Astrocyte of the spinal cord (primary cell): ENCODE data around the gene CSRP2.

Source experiments
- DNase-seq: peaks from one replicate; pipeline ENCODE4 v3.0.0; 2011; ENCODE audit warnings: low read depth, low spot score
- H3K4me3 ChIP-seq: 2 replicates; pipeline ENCODE4 v1.5.1; 2011; ENCODE audit warnings: low read depth, mild to moderate bottlenecking, low read length, moderate library complexity
- in situ Hi-C: cut with HindIII; loops from 2 replicates; pipeline ENCODE4 v1.10.0; 2017; ENCODE audit warnings: low sequenced_read_pairs
- TF ChIP-seq, protein P1 (sequence below): IDR thresholded peaks from 2 replicates; pipeline ENCODE4 v1.5.1; 2012; ENCODE audit warnings: low read depth, mild to moderate bottlenecking, low read length, inconsistent platforms

The CSRP2 gene

GRCh38 chr12:76882367-76882766, 3.5 kb upstream of the CSRP2 start:
- DNase-seq, result no peak
- H3K4me3 ChIP-seq, result no peak overlapping the region
- TF ChIP-seq, protein P1, sequence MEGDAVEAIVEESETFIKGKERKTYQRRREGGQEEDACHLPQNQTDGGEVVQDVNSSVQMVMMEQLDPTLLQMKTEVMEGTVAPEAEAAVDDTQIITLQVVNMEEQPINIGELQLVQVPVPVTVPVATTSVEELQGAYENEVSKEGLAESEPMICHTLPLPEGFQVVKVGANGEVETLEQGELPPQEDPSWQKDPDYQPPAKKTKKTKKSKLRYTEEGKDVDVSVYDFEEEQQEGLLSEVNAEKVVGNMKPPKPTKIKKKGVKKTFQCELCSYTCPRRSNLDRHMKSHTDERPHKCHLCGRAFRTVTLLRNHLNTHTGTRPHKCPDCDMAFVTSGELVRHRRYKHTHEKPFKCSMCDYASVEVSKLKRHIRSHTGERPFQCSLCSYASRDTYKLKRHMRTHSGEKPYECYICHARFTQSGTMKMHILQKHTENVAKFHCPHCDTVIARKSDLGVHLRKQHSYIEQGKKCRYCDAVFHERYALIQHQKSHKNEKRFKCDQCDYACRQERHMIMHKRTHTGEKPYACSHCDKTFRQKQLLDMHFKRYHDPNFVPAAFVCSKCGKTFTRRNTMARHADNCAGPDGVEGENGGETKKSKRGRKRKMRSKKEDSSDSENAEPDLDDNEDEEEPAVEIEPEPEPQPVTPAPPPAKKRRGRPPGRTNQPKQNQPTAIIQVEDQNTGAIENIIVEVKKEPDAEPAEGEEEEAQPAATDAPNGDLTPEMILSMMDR, result no peak
- in situ Hi-C loops, result no loop called here

DNA sequence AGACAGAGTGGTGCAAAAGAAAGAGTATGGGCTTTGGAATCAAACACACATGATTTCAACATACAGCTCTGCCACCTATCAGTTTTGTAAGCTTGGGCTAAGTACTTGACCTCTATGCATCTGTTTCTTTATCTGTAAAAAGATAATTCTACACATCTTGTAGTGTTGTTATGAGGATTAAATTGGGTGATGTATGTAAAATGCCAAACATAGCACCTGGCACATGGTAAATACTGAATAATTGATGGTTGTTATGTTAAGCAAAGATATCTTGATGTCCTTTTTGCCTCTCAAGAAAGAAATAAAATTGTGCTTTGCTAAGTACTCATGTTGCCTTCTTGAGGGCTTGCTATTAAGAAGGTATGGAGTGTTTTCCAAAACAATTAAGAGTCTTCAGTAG, 2.3 kb upstream of the CSRP2 start:
- no peak overlapping the region for H3K4me3 ChIP-seq
- no peak for DNase-seq
- in situ Hi-C loops, result no loop called here
- TF ChIP-seq, protein P1, result no peak

- H3K4me3 ChIP-seq, result no peak overlapping the region
- TF ChIP-seq, protein P1, result no peak
- DNase-seq, result no peak
- in situ Hi-C loops, result no loop called here
Observed at GRCh38 chr12:76880519-76881023, 1.8 kb upstream of the CSRP2 start.

DNA sequence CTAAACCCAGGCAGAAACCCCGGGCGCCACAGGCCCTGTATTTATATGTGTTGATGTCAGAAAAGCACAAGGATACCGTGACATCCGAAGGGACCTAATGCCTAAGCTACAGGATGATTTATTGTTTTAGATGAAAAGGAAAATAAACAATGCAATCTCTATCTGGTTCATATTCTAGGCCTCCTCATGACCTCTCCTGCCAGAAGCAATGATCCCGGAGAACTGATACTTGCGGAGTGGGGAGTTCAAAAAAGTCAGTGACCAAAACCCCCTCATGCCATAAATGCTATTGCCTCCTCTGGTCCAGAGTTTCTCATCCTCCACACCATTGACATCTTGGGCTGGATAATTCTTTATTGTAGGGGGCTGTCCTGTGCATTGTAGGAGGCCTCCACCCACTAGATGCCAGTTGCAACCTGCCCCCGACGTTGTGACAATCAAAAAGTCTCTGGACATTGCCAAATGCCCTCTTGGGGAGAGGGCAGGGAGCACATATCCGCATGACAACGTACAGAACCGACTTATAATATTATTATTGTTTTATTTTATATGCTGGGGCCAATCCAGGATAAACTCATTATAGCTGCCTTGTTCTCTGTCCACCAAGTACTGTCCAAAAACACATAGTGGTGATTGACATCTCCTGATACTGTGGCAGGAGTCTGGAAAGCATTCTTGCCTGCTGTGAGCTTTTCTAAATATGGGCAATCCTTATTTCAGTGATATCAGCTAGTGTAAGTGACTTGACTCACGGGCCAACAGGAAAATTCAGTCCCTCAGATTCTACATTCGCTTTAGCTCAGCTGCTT, 1.1 kb upstream of the CSRP2 start:
- peak overlapping the region; percentile 80 for H3K4me3 ChIP-seq
- TF ChIP-seq, protein P1, result no peak
- in situ Hi-C loops, result no loop called here
- peak; percentile 28 for DNase-seq

DNA sequence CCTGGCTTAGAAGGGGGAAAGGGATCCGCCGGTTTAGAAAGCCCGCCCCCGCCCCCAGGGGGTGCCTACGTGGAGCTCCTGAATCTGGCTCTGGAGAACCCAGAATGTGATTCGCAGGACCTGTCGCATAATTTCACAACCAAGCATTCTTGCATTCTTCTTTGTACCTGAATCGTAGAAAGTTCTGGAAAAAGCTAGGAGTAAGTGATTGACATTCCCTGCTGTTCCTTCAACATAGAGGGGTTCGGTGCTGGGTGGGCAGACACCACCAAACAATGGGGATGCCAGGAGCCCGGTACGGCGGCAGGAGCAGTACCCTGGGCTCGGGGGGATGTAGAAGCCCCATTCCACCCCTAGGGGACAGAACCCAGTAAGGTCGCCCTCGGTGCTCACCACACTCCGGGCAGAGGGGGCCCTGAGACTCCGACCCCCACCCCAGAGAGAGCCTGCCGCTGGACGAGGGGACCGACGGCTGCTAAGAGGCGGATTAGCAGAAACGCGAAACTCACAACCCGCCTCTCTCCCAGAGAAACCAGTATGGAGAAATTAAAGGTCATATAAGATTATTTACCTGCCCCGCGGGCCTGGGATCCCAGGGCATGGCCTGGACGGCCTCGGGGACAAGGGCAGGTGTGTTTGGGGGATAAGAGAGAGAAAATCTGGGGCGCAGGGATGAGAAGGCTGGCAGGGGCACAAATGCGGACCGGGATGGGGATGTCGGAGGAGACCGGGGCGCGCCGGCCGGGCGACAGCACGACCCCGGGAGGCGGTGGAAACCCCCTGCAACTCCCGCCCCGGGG, 520 bp downstream of the CSRP2 start:
- peak overlapping the region; percentile 80 for H3K4me3 ChIP-seq
- TF ChIP-seq, protein P1, result peak; percentile 19
- DNase-seq, result peak; percentile 30
- in situ Hi-C loops, result no loop called here

DNA sequence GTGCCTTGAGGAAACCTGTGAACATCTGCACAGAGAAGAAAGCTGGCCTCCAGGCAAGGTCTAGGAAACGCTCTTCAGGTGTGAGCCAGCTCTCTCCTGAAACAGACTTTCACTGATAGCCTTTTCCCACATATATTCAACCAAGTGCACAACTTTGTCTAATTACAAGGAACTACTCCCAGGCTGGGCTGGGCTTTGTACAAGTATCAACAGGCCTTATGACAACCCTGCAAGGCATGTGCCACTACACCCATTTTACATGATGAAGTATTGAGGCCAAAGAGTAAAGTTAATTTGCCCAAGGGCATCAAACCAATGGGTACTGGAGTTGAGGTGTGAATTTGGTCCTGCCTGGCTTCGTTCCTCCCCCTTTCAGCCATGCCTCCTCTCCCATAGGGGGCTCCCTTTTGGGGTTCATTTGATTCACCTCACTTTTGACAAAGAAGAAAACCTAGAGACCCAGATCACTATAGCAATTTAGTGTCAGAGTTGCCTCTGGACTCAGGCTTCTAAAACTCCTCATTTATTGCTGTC, 2.1 kb downstream of the CSRP2 start:
- TF ChIP-seq, protein P1, result no peak
- in situ Hi-C loops, result no loop called here
- DNase-seq, result no peak
- no peak overlapping the region for H3K4me3 ChIP-seq
